Measurements from ENCODE around the gene RTRAF. TPM values are rescaled to one million over a fixed set of nuclear protein-coding genes. Genes with fewer than 3 reads are reported as not detected.

RTRAF gene
- total and polyA plus RNA-seq, 9 of the 15 experiments (the other 6 are each of a cell fraction or from before 2014, with no cell fraction given) = 126 to 204 (median 155) TPM

- Histone ChIP-seq H3K36me3 (ENCODE audit: control insufficient read depth, insufficient read depth, low read length) (no peaks in the 10 kb centered on the region), H3K9me3 (replicated peaks; ENCODE audit: control insufficient read depth, insufficient read depth, low read depth, low read length) (no peaks in the 10 kb centered on the region), H3K4me1 (replicated peaks in 1 of 2; ENCODE audit: control insufficient read depth in 2 of 2, insufficient read depth in 2 of 2, low read length in 2 of 2) (no peaks in the 10 kb centered on the region), H4K20me1 (replicated peaks; ENCODE audit: control insufficient read depth, insufficient read depth, low read length) (no peaks in the 10 kb centered on the region), H3K9ac (ENCODE audit: insufficient read depth in 1 of 2, low read depth in 2 of 2, low read length in 2 of 2) (no peak overlapping the region), H3K27me3 (ENCODE audit: control insufficient read depth in 2 of 2, insufficient read depth in 2 of 2, low read length in 2 of 2) (no peaks in the 10 kb centered on the region), H3K4me2 (ENCODE audit: insufficient read depth, low read length) (no peak overlapping the region), H2AFZ (ENCODE audit: low read depth, low read length) (no peak overlapping the region), H3K4me3 (no peak overlapping the region), H3K79me2 (ENCODE audit: control insufficient read depth, insufficient read depth, low read length) (no peaks in the 10 kb centered on the region), H3K27ac (ENCODE audit: extremely low read depth, low read depth, low read length) (no peak overlapping the region), H3K9me1 (ENCODE audit: control insufficient read depth, insufficient read depth, low read length) (no peaks in the 10 kb centered on the region)
- in situ Hi-C loops (cut with MboI) (no loop called here), intact Hi-C loops (cut with micrococcal nuclease) (no loop called here)
- no TSS peak for BruUV-seq (replicated peaks)
- no peak for ATAC-seq
- TF ChIP-seq STAT6 (CRISPR knock-in tag; IDR thresholded peaks at IDR 0.05) = no peak
- no peak for TF ChIP-seq OTX1 (CRISPR knock-in tag; IDR thresholded peaks at IDR 0.05)
- no peak for TF ChIP-seq MAX (CRISPR knock-in tag; IDR thresholded peaks at IDR 0.05)
- TF ChIP-seq HES1 (IDR thresholded peaks at IDR 0.05; ENCODE audit: low read depth) = no peak
- no peak for TF ChIP-seq BRD9 (IDR thresholded peaks at IDR 0.05; ENCODE audit: low read depth, partially characterized antibody)
- TF ChIP-seq HLTF (IDR thresholded peaks at IDR 0.05) = no peak
- no peak for TF ChIP-seq SREBF2 (CRISPR knock-in tag; IDR thresholded peaks at IDR 0.05)
- no peak for TF ChIP-seq NR4A1 (CRISPR knock-in tag; IDR thresholded peaks at IDR 0.05)
- TF ChIP-seq NR4A1 (tag; IDR thresholded peaks at IDR 0.05) = no peak
- TF ChIP-seq ZNF217 (CRISPR knock-in tag; IDR thresholded peaks at IDR 0.05) = no peak
- no peak for TF ChIP-seq ZNF583 (CRISPR knock-in tag; IDR thresholded peaks at IDR 0.05)
- no peak for TF ChIP-seq KDM5B (IDR thresholded peaks at IDR 0.05; ENCODE audit: insufficient replicate concordance, low read depth, low read length)
- no peak for TF ChIP-seq TRIM28 (IDR thresholded peaks at IDR 0.05)
- no peak for TF ChIP-seq KLF13 (tag; IDR thresholded peaks at IDR 0.05; ENCODE audit: borderline replicate concordance, low read depth)
- no peak for TF ChIP-seq PATZ1 (CRISPR knock-in tag; IDR thresholded peaks at IDR 0.05; ENCODE audit: borderline replicate concordance)
- ChIA-PET POLR2A (no interaction called here), CTCF (ENCODE audit: low intra/inter-chr PET ratio) (no interaction called here)
- no peak for DNase-seq (ENCODE audit: extremely low read depth in 1 of 4, low spot score in 3 of 4)
- no peak for FAIRE-seq
Observed at GRCh38 chr14:52059649-52060048, 70.3 kb downstream of the RTRAF start.

Measured in K562 (cell line).